Mucosa of rectum (tissue), 2 donors: ENCODE data around the gene MAPK12.
"Not testable (repeated sequence)": the region's sequence is repeated elsewhere in the genome, so short reads cannot be mapped to it uniquely, and the experiment has no call there.

Experiments used
- H3K27ac ChIP-seq, 2 donors: one replicate each; pipeline ENCODE4 v1.7.0; 2013; ENCODE audit warnings: inconsistent platforms in 2 of 2, low read depth in 2 of 2, low read length in 2 of 2
- H3K27me3 ChIP-seq, 2 donors: one replicate each; pipeline ENCODE4 v1.7.0; 2013; ENCODE audit warnings: low read length in 2 of 2; ENCODE audit not compliant: control insufficient read depth in 2 of 2, insufficient read depth in 2 of 2
- H3K36me3 ChIP-seq, 2 donors: one replicate each; pipeline ENCODE4 v1.7.0; 2013; ENCODE audit warnings: low read length in 2 of 2; ENCODE audit not compliant: control insufficient read depth in 2 of 2, insufficient read depth in 2 of 2
- H3K4me1 ChIP-seq, 2 donors: one replicate each; pipeline ENCODE4 v1.7.0; 2013; ENCODE audit warnings: low read length in 2 of 2, mild to moderate bottlenecking in 1 of 2; ENCODE audit not compliant: control insufficient read depth in 2 of 2, insufficient read depth in 2 of 2
- H3K4me3 ChIP-seq, 2 donors: one replicate each; pipeline ENCODE4 v1.7.0; 2013; ENCODE audit warnings: low read length in 2 of 2
- H3K9ac ChIP-seq, 2 donors: one replicate each; pipeline ENCODE4 v1.7.0; 2013; ENCODE audit warnings: low read length in 2 of 2, low read depth in 1 of 2, mild to moderate bottlenecking in 1 of 2
- H3K9me3 ChIP-seq, 2 donors: one replicate each; pipeline ENCODE4 v1.7.0; 2013; ENCODE audit warnings: low read length in 2 of 2; ENCODE audit not compliant: control insufficient read depth in 2 of 2
- donor health status: healthy.
- donor health status: Normal muscosa, but diverticular disease.

MAPK12 gene

GRCh38 chr22:50211147-50211546 lies 50.3 kb downstream of the MAPK12 start:
- Histone ChIP-seq H3K27ac (no peak overlapping the region), H3K4me1 (peaks cover 0 to 3% of the 10 kb centered on the region in 2 donors), H3K9me3 (no peaks in the 10 kb centered on the region), H3K9ac (no peak overlapping the region), H3K27me3 (no peaks in the 10 kb centered on the region), H3K4me3 (no peak overlapping the region), H3K36me3 (peaks cover 55% of the 10 kb centered on the region in 2 donors)

GRCh38 chr22:50210378-50211139 lies 50.9 kb downstream of the MAPK12 start:
- Histone ChIP-seq H3K36me3 (peaks cover 49% of the 10 kb centered on the region in 2 donors), H3K4me3 (no peak overlapping the region), H3K27me3 (no peaks in the 10 kb centered on the region), H3K4me1 (peaks cover 0 to 3% of the 10 kb centered on the region in 2 donors), H3K9me3 (no peaks in the 10 kb centered on the region), H3K9ac (no peak overlapping the region), H3K27ac (no peak overlapping the region)

- Histone ChIP-seq H3K9me3 (no peaks in the 10 kb centered on the region), H3K4me1 (peaks cover 0 to 3% of the 10 kb centered on the region in 2 donors), H3K4me3 (no peak overlapping the region), H3K9ac (no peak overlapping the region), H3K27ac (no peak overlapping the region), H3K36me3 (peaks cover 43% of the 10 kb centered on the region in 2 donors), H3K27me3 (no peaks in the 10 kb centered on the region)
Measured at GRCh38 chr22:50209893-50210292, 51.6 kb downstream of the MAPK12 start.

GRCh38 chr22:50208939-50209892 lies 52.3 kb downstream of the MAPK12 start:
- H3K27me3 ChIP-seq = no peaks in the 10 kb centered on the region
- no peaks in the 10 kb centered on the region for H3K9me3 ChIP-seq
- H3K4me3 ChIP-seq = no peak overlapping the region
- peaks cover 39 to 40% of the 10 kb centered on the region in 2 donors for H3K36me3 ChIP-seq
- H3K9ac ChIP-seq = no peak overlapping the region
- H3K27ac ChIP-seq = no peak overlapping the region
- H3K4me1 ChIP-seq = peaks cover 0 to 3% of the 10 kb centered on the region in 2 donors

GRCh38 chr22:50208430-50208938 lies 53.0 kb downstream of the MAPK12 start:
- Histone ChIP-seq H3K4me1 (peaks cover 0 to 3% of the 10 kb centered on the region in 2 donors), H3K9ac (no peak overlapping the region), H3K27me3 (no peaks in the 10 kb centered on the region), H3K9me3 (no peaks in the 10 kb centered on the region), H3K4me3 (no peak overlapping the region), H3K27ac (no peak overlapping the region), H3K36me3 (peaks cover 36 to 38% of the 10 kb centered on the region in 2 donors)

- Histone ChIP-seq H3K27me3 (no peaks in the 10 kb centered on the region), H3K36me3 (peaks cover 28 to 33% of the 10 kb centered on the region in 2 donors), H3K9me3 (no peaks in the 10 kb centered on the region), H3K27ac (no peak overlapping the region), H3K4me1 (peaks cover 0 to 3% of the 10 kb centered on the region in 2 donors), H3K4me3 (no peak overlapping the region), H3K9ac (no peak overlapping the region)
Measured at GRCh38 chr22:50207383-50208140, 53.9 kb downstream of the MAPK12 start.

- H3K9ac ChIP-seq = no peak overlapping the region
- peaks cover 7 to 10% of the 10 kb centered on the region in 2 donors for H3K4me1 ChIP-seq
- no peaks in the 10 kb centered on the region for H3K27me3 ChIP-seq
- H3K4me3 ChIP-seq = no peak overlapping the region
- H3K27ac ChIP-seq = no peak overlapping the region
- no peaks in the 10 kb centered on the region for H3K9me3 ChIP-seq
- peaks cover 24 to 30% of the 10 kb centered on the region in 2 donors for H3K36me3 ChIP-seq
Measured at GRCh38 chr22:50206599-50206998, 54.9 kb downstream of the MAPK12 start.

GRCh38 chr22:50205781-50206569 lies 55.5 kb downstream of the MAPK12 start:
- H3K9ac ChIP-seq = no peak overlapping the region
- peaks cover 20 to 24% of the 10 kb centered on the region in 2 donors for H3K36me3 ChIP-seq
- no peaks in the 10 kb centered on the region for H3K27me3 ChIP-seq
- peaks cover 7 to 10% of the 10 kb centered on the region in 2 donors for H3K4me1 ChIP-seq
- H3K27ac ChIP-seq = no peak overlapping the region
- no peaks in the 10 kb centered on the region for H3K9me3 ChIP-seq
- H3K4me3 ChIP-seq = no peak overlapping the region

- Histone ChIP-seq H3K36me3 (peaks cover 13 to 18% of the 10 kb centered on the region in 2 donors), H3K4me1 (peaks cover 7 to 10% of the 10 kb centered on the region in 2 donors)
- H3K27me3 ChIP-seq, H3K9ac ChIP-seq, H3K4me3 ChIP-seq, H3K9me3 ChIP-seq, H3K27ac ChIP-seq: not testable (repeated sequence)
Measured at GRCh38 chr22:50204998-50205397, 56.5 kb downstream of the MAPK12 start.
